Left kidney (tissue), 2 donors: Measurements from ENCODE around the gene SLA2. TPM values are rescaled to one million over a fixed set of nuclear protein-coding genes. Genes with fewer than 3 reads are reported as not detected.
"Not testable (repeated sequence)": the region's sequence is repeated elsewhere in the genome, so short reads cannot be mapped to it uniquely, and the experiment has no call there.

Experiments used
- DNase-seq: peaks from one replicate; pipeline ENCODE4 v3.0.0-alpha.2; 2013
- polyA plus RNA-seq: library from polyadenylated mRNA; unstranded; fragments of 120-200 nt; gene quantifications from one replicate; pipeline ENCODE4 v1.2.1, GENCODE V29; 2013; ENCODE audit not compliant: insufficient read length

SLA2 gene
- polyA plus RNA-seq, 1 donor: 0.18 TPM

DNA sequence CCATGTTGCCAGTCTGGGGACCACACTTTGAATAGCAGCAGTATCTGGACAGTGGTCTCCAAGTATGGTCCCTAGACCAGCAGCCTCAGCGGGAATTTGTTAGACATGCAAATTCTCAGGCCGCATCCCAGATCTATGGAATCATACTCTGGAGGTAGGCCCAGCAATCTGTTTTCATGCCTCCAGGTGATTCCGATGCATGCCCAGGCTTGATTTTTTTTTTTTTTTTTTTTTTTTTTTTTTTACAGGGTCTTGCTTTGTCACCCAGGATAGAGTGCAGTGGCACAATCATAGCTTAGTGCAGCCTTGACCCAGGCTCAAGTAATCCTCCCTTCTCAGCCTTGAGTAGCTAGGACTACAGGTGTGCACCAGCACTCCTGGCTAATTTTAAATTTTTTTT is 682 bp upstream of the SLA2 start:
- no peak for DNase-seq

DNA sequence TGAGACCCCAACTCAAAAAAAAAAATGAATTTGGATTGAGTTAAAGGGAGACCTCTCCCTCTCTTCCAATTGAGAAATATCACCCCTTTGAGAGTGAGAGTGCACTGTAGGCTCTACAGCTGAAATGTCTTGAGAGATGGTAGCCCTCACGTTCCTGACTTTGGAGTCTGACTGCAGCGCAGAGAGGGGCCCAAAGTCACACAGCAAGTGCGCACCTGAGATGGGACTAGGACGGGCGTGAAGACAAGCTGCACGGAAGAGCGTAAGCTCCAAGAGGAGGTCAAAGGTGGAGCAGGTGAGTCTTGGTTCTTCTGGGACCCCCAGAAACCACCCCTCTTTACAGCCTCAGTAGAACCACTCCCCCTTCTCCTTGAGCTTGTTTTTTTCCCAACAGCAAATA is 643 bp downstream of the SLA2 start:
- no peak for DNase-seq

GRCh38 chr20:36644706-36645095 is 1.3 kb downstream of the SLA2 start:
- DNase-seq: no peak

GRCh38 chr20:36644032-36644705 is 1.8 kb downstream of the SLA2 start:
- DNase-seq: no peak

GRCh38 chr20:36642136-36642535 is 3.9 kb downstream of the SLA2 start:
- DNase-seq: no peak

GRCh38 chr20:36641506-36641843 is 4.5 kb downstream of the SLA2 start:
- no peak for DNase-seq

DNA sequence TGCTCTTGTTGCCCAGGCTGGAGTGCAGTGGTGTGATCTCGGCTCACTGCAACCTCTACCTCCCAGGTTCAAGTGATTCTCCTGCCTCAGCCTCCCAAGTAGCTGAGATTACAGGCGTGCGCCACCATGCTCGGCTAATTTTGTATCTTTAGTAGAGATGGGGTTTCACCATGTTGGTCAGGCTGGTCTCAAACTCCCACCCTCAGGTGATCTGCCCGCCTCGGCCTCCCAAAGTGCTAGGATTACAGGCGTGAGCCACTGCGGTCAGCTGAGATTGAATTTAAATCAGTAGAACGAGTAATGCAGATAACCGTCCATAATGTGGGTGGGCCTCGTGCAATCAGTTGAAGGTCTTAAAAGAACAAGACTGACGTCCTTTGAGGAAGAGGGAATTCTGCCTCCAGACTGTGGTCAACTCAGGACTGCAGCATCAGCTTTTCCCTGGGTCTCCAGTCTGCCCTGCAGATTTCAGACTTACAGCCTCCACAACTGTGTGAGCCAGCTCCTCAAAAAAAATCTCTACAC is 7.1 kb downstream of the SLA2 start:
- DNase-seq: not testable (repeated sequence)

DNA sequence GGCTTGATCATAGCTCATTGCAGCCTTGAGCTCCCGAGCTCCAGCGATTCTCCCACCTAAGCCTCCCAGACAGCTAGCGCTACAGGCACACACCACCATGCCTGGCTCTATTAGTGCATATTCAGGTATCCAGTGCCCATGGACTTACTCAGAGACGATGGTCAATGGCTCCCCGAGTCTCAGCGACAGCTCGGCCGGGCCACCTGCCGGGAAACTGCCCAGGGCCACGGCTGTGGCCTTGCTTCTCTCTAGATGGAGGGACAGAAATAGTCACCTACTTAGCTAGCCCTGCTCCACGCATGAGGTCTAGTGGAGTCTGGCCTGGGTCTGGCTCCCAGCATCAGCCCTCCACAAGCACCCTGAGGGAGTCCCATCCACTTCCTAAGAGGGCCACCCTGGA is 11.7 kb downstream of the SLA2 start:
- no peak for DNase-seq

DNA sequence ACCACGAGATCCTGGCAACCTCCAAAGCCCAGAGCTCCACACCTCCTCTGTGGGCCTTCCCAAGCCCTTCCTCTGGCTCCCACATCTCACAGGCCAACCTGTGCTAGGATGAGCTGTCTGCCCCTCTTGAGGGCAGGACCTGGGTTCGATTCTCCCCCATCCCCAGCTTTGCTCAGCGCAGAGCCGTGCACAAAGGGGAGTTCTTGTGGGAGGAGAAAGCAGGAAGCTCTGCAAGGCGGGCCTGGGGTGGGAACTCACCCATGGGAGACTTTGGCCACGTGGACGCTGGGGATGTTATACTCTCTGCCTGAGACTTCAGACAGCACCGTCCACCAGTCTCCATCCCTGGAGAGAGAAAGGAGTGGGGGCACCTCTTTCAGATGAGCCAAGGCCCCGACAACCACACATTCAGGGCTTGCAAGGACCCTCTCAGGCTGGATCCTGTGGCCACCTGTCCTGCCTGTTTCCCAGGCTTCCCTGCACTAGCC is 12.7 kb downstream of the SLA2 start:
- DNase-seq: no peak

DNA sequence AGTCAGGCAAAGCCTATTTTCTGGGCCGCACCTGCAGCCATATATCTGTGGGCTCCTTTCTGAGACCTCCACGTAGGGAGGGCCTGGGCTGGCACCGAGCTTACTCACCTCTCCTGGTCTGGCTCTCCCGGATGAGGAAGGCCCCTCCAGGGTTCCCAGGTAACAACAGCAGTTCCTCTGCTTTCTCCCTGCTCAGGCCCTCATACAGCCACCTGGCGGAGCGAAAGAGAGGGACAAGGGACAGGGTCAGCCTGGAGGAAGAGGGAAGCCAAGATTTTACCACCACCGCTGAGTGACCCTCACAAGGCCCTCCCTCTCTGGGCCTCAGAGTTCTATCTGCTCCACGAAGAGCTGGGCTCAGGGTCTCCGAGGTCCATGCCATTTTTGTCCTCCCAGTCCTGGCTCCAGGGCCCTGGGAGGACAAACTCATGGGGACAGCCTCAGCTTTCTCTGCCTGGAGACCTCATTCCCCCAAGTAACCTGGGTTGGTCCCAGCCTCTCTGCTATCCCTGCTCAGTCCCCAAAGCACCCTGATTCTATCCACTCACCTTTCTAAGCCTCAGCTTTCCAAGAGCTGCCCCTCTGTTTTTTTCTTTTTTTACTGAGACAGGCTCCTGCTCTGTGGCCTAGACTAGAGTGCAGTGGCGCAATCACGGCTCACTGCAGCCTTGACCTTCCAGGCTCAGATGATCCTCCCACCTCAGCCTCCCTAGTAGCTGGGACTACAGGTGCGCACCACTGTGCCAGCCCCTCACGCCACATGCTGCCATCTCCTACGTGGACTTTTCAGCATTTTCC is 13.3 kb downstream of the SLA2 start:
- DNase-seq: no peak

GRCh38 chr20:36632147-36632486 is 13.9 kb downstream of the SLA2 start:
- no peak for DNase-seq

GRCh38 chr20:36631646-36632045 is 14.3 kb downstream of the SLA2 start:
- no peak for DNase-seq

DNA sequence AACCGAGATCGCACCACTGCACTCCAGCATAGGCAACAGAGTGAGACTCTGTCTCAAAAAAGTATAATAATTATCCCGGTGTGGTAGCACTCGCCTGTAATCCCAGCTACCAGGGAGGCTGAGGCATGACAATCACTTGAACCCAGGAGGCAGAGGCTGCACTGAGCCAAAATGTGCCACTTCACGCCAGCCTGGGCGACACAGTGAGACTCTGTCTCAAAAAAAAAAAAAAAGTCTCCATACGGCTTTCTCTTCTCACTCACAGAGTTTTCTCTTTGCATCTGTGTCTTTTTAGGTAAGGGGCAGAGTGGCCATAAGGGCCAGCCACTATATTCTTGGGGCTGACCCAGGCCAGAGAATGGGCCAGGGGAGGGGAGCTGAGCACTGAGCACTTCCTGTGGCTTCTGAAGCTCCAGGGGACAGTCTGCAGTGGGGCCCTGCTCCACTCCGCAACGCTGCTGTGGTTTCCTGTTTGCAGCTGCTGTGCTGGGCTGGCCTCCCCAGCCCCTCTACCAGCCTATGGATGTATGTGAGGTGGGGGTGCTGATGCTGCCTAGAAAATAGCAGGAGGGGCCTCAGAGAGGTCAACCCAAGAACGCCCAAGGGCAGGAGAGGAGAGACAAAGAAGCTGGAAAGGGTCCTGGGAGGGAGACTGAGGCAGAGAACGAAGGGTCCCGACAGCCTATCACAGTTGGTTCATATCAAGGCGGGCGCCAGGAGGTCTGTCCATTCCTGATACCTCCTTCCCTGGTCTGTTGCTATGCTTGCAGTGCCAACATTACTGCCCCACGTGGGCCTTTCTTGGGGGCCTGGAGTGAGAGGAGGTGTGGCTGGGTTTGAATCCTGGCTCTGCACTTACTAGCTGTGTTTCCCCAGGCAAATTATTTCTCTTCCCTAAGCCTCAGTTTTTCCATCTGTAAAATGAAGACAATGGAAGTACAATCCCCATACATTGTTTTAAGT is 16.0 kb downstream of the SLA2 start:
- no peak for DNase-seq

DNA sequence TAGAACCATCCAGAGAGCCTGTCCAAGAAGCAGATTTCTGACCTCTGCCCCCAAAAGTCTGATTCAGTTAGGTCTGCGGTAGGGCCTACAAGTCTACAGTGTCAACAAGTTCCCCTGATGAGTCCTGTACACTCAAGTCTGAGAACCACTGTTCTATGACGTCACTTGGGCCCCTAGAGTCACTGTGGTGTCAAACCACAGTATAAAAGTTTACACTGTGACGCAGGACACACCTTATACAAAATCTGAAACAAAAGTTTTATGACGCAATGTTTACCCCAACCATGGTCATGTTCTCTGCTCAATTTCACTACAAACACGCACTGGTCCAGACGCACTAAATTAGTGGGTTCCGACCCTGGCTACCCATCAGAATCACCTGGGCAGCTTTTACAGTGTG is 17.9 kb downstream of the SLA2 start:
- DNase-seq: no peak

DNA sequence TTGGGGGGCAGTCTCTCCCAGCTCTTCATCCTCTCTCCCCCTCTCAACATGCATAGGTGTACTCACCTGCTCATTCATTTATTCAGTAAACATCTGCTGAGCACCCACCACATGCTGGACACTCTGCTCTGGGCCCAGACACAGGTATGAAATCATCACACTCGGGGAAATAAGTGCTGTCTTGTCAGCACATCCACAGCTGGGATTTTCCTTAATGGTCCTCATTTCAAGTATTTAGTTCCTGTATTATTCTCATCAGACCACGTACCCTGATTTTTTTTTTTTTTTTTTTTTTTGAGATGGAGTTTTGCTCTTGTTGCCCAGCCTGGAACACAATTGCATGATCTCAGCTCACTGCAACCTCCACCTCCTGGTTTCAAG is 21.1 kb downstream of the SLA2 start:
- no peak for DNase-seq

DNA sequence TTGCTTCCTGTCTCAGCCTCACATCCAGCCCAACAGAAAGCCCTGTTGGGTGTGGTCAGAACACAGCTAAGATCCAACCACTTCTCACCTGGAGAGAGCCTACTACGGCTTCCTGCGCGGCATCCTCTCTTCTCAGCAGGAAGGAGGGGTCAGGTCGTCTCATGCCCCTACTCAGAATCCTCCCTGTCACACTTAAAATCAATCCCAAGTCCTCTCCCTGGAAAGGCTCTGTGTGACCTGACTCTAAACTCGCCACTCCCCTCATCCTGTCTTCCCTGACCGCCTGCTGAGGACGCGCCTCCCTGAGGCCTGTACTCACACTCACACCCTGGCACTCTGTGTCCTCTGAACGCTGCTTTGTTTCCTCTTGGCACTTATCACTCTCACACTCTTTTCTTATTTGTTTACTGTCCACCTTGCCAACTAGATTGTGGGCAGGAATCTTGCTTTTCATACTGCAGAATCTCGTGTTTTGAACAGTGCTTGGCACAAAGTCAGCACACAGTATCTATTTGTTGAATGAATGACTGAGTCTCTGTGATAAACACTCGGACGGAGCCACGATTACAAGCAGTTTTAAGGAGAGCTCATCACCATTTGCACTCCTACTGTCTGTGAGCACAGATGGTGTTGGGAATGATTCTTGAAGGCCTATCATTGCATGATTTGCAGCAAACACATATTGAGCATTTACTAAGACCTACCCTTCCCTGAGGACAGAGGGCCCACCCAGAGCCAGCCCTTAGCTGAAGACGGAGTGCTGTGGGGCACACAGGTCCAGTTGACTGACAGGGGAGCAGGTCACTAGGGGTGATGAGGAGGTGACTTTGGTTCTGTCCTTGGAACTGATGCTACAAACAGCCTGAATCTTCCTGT is 21.7 kb downstream of the SLA2 start:
- DNase-seq: no peak

DNA sequence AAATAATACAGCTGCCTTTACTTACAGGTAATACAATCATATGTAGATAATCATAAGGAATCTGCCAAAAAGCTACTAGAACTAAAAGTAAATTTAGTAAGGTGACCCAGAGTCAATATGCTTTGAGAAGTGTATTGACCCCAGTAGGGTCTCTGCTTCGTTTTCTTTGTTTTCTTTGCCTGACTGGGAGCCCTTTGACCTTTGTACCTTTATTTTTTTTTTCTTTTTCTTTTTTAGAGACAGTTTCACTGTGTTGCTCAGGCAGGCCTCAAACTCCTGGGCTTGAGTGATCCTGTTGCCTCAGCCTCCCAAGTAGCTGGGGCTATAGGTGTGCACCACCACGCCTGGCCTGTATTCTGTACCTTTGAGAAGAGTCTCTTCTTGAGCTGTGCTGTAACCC is 22.6 kb downstream of the SLA2 start:
- no peak for DNase-seq

- no peak for DNase-seq
These were observed 25.1 kb downstream of the SLA2 start for GRCh38 chr20:36620917-36621316.

- DNase-seq: no peak
These were observed 31.0 kb downstream of the SLA2 start for GRCh38 chr20:36614781-36615557.

- DNase-seq: no peak
These were observed 32.0 kb downstream of the SLA2 start for GRCh38 chr20:36613974-36614373.

DNA sequence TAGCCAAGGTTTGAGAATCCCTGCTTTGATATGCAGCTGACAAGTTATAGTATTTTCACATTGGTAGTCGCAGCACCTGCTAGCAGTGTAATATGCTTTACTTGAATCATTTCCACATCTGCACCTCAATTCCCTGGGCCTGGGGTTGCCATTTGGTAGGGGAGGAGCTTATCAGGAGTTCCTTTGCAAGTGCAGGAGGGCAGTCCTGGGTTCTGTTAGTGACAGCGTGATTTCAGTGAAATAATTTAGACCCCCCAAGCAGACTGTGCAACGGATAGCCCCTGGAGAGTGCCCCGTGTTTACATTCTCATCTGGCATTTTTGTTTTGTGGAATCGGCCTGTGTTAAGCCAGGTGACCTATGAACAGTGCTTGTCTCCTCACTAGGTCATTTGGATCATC is 34.4 kb downstream of the SLA2 start:
- DNase-seq: no peak
